Parathyroid adenoma (tissue), 2 donors: ENCODE data around the gene HBQ1.

Experiments used
- H2AFZ ChIP-seq: fragments of 300-600 bp; sonication (generic); one replicate; pipeline ENCODE4 v1.7.0; 2017; ENCODE audit warnings: antibody characterized with exemption, mild to moderate bottlenecking
- H3K27ac ChIP-seq: fragments of 300-600 bp; sonication (generic); one replicate; pipeline ENCODE4 v1.7.0; 2017
- H3K27me3 ChIP-seq: fragments of 300-600 bp; sonication (generic); one replicate; pipeline ENCODE4 v1.7.0; 2017; ENCODE audit warnings: low read length; ENCODE audit not compliant: control insufficient read depth, insufficient read depth
- H3K36me3 ChIP-seq: fragments of 300-600 bp; sonication (generic); one replicate; pipeline ENCODE4 v1.7.0; 2017; ENCODE audit warnings: low read length; ENCODE audit not compliant: control insufficient read depth, insufficient read depth
- H3K4me1 ChIP-seq: fragments of 300-600 bp; sonication (generic); one replicate; pipeline ENCODE4 v1.7.0; 2017; ENCODE audit warnings: control low read depth
- H3K4me2 ChIP-seq: fragments of 300-600 bp; sonication (generic); one replicate; pipeline ENCODE4 v1.7.0; 2017; ENCODE audit warnings: low read length
- H3K4me3 ChIP-seq: fragments of 300-600 bp; sonication (generic); one replicate; pipeline ENCODE4 v1.7.0; 2017; ENCODE audit warnings: low read depth, low read length
- H3K79me2 ChIP-seq: fragments of 300-600 bp; sonication (generic); one replicate; pipeline ENCODE4 v1.7.0; 2017; ENCODE audit warnings: control low read depth
- H3K9ac ChIP-seq: fragments of 300-600 bp; sonication (generic); one replicate; pipeline ENCODE4 v1.7.0; 2017; ENCODE audit warnings: mild to moderate bottlenecking
- H3K9me3 ChIP-seq: fragments of 300-600 bp; sonication (generic); one replicate; pipeline ENCODE4 v1.7.0; 2017; ENCODE audit warnings: low read length; ENCODE audit not compliant: control insufficient read depth
- TF ChIP-seq, protein P1 (sequence below): fragments of 300-600 bp; sonication (generic); IDR thresholded peaks from one replicate; pipeline ENCODE4 v1.7.0; 2017; ENCODE audit warnings: antibody characterized with exemption, mild to moderate bottlenecking
- donor health status: primary hyperparathyroidism.

Gene HBQ1

DNA sequence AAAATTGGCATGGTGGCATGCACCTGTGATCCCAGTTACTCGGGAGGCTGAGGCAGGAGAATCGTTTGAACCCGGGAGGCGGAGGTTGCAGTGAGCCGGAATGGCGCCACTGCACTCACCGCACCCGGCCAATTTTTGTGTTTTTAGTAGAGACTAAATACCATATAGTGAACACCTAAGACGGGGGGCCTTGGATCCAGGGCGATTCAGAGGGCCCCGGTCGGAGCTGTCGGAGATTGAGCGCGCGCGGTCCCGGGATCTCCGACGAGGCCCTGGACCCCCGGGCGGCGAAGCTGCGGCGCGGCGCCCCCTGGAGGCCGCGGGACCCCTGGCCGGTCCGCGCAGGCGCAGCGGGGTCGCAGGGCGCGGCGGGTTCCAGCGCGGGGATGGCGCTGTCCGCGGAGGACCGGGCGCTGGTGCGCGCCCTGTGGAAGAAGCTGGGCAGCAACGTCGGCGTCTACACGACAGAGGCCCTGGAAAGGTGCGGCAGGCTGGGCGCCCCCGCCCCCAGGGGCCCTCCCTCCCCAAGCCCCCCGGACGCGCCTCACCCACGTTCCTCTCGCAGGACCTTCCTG is at the start of gene HBQ1:
HBQ1 (plus strand) TSS at position 359 of the 575 bp plus-strand sequence; CDS start at position 387, 28 bp downstream.
- H3K9me3 ChIP-seq: no peaks in the 10 kb centered on the region
- H3K27ac ChIP-seq: no peak within 1 kb of the TSS
- H3K79me2 ChIP-seq: no peaks in the 10 kb centered on the region
- TF ChIP-seq, protein P1, sequence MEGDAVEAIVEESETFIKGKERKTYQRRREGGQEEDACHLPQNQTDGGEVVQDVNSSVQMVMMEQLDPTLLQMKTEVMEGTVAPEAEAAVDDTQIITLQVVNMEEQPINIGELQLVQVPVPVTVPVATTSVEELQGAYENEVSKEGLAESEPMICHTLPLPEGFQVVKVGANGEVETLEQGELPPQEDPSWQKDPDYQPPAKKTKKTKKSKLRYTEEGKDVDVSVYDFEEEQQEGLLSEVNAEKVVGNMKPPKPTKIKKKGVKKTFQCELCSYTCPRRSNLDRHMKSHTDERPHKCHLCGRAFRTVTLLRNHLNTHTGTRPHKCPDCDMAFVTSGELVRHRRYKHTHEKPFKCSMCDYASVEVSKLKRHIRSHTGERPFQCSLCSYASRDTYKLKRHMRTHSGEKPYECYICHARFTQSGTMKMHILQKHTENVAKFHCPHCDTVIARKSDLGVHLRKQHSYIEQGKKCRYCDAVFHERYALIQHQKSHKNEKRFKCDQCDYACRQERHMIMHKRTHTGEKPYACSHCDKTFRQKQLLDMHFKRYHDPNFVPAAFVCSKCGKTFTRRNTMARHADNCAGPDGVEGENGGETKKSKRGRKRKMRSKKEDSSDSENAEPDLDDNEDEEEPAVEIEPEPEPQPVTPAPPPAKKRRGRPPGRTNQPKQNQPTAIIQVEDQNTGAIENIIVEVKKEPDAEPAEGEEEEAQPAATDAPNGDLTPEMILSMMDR: no peak
- H3K9ac ChIP-seq: no peak within 1 kb of the TSS
- peaks cover 9% of the 10 kb centered on the region for H3K4me1 ChIP-seq
- H3K4me3 ChIP-seq: peak within 1 kb of the TSS; percentile 27
- H3K36me3 ChIP-seq: no peaks in the 10 kb centered on the region
- peaks cover 6% of the 10 kb centered on the region for H3K27me3 ChIP-seq
- H3K4me2 ChIP-seq: peak within 1 kb of the TSS; percentile 55
- peak within 1 kb of the TSS; percentile 51 for H2AFZ ChIP-seq

DNA sequence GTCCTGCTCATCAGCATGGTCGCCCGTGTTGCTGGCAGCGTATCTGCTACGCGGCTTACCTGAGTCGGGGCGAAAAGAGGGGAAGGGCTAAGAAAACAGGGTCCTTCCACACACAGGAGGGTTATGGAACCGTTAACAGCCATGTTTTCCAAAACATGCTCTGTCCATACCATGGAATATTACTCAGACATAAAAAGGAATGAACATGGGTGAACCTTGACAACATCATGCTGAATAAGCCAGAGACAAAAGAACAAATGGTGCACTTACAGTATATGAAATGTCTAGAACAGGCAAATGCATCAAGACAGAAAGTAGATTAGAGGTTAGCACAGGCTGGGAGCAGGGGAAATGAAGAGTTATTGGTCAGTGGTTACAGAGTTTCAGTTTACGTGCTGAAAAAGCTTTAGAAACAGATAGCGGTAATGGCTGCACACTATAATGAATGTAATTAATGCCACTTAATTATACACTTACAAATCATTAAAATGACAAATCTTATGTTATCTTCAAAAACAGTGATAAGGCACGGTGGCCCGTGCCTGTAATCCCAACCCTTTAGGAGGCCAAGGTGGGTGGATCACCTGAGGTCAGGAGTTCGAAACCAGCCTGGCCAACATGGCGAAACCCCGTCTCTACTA is 49.6 kb upstream of the HBQ1 start:
- H3K36me3 ChIP-seq: no peaks in the 10 kb centered on the region
- H3K9ac ChIP-seq: no peak overlapping the region
- no peak overlapping the region for H3K27ac ChIP-seq
- TF ChIP-seq, protein P1: no peak
- no peaks in the 10 kb centered on the region for H3K9me3 ChIP-seq
- no peak overlapping the region for H3K4me2 ChIP-seq
- no peaks in the 10 kb centered on the region for H3K4me1 ChIP-seq
- peaks cover 7% of the 10 kb centered on the region for H3K79me2 ChIP-seq
- H3K4me3 ChIP-seq: no peak overlapping the region
- no peak overlapping the region for H2AFZ ChIP-seq
- no peaks in the 10 kb centered on the region for H3K27me3 ChIP-seq

DNA sequence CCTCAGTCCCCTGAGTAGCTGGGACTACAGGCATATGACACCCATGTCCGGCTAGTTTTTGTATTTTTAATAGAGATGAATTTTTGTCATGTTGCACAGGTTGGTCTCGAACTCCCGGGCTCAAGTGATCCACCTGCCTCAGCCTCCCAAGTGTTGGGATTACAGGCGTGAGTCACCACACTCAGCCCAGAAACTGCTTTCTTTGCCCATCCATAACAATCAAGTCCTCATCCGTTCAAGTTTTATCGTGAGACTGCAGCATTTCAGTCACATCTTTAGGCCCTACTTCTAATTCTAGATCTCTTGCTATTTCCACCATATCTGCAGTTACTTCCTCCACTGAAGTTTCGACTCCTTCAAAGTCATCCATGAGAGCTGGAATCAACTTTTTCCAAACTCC is 48.1 kb upstream of the HBQ1 start:
- Histone ChIP-seq H3K36me3 (no peaks in the 10 kb centered on the region), H3K9me3 (no peaks in the 10 kb centered on the region), H3K79me2 (peaks cover 7% of the 10 kb centered on the region), H3K27ac (no peak overlapping the region), H3K9ac (no peak overlapping the region), H3K27me3 (no peaks in the 10 kb centered on the region), H3K4me2 (no peak overlapping the region), H3K4me1 (no peaks in the 10 kb centered on the region), H3K4me3 (no peak overlapping the region), H2AFZ (no peak overlapping the region)
- TF ChIP-seq, protein P1: no peak

DNA sequence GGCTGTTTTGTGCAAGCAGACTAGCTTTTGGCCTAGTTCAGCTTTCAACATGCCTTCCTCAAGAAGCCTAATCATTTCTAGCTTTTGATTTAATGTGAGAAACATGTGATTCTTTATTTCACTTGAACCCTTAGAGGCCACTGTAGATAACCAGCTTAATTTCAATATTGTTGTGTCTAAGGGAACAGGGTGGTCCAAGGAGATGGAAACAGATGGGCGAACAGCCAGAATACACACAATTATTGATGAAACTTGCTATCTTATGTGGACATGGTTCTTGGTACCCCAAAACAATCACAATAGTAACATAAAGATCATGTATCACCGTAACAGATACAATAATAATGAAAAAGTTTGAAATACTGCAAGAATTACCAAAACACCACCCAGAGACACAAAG is 46.5 kb upstream of the HBQ1 start:
- Histone ChIP-seq H3K9me3 (no peaks in the 10 kb centered on the region), H3K27me3 (no peaks in the 10 kb centered on the region), H3K4me2 (no peak overlapping the region), H3K9ac (no peak overlapping the region), H3K4me3 (no peak overlapping the region), H3K4me1 (no peaks in the 10 kb centered on the region), H3K36me3 (no peaks in the 10 kb centered on the region), H3K27ac (no peak overlapping the region), H2AFZ (no peak overlapping the region), H3K79me2 (peaks cover 10% of the 10 kb centered on the region)
- TF ChIP-seq, protein P1: no peak

DNA sequence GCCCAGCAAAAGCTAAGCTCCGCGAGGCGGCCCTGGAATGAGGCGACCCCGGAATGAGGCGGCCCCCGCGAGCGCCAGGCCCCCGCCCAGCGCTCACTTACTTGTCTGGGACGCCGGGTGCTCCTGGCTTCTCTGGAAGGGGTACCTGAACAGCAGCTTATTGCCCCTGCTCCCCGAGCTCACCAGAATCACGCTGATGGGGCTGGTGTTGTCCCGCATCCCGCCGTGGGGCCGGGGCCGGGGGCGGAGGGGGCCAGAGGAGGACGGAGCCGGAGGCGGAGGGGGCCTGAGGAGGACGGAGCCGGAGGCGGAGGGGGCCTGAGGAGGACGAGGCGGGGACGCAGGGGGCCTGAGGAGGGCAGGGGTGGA is 42.2 kb upstream of the HBQ1 start:
- Histone ChIP-seq H2AFZ (peak overlapping the region; percentile 75), H3K27me3 (no peaks in the 10 kb centered on the region), H3K4me1 (no peaks in the 10 kb centered on the region), H3K4me2 (peak overlapping the region; percentile 87), H3K79me2 (peaks cover 7% of the 10 kb centered on the region), H3K27ac (no peak overlapping the region), H3K36me3 (no peaks in the 10 kb centered on the region), H3K9me3 (no peaks in the 10 kb centered on the region), H3K9ac (peak overlapping the region; percentile 55), H3K4me3 (peak overlapping the region; percentile 67)
- TF ChIP-seq, protein P1: no peak
